GM12878 (cell line): ENCODE results near the gene FOXR1. TPM values are rescaled to one million over a fixed set of nuclear protein-coding genes. Genes with fewer than 3 reads are reported as not detected.

Experiments used
- ATAC-seq: fragments of 200-7000 bp; cut with Tn5 transposase; 3 replicates; pipeline ENCODE4 v1.9.1; 2020; ENCODE audit warnings: mild to moderate bottlenecking, moderate library complexity
- BruUV-seq: library from RNA; stranded (reverse); fragments of 400-500 nt; replicated peaks from 2 replicates; lab custom pipeline; 2021; lab: Mats Ljungman, UMichigan
- CTCF ChIA-PET: fragments of 300-600 bp; sonication (Branson Sonifier 250); formaldehyde crosslinking; extraction: SDS; loops from one replicate; lab custom pipeline; 2021; ENCODE audit warnings: inconsistent platforms; lab: Yijun Ruan, JAX
- POLR2A ChIA-PET: fragments of 350-600 bp; formaldehyde crosslinking; extraction: SDS; loops from one replicate; lab custom pipeline; 2021; ENCODE audit warnings: inconsistent platforms; lab: Charles Lee
- RAD21 ChIA-PET: fragments of 300-600 bp; sonication (Branson Sonifier 250); formaldehyde crosslinking; loops from one replicate; lab custom pipeline; 2023; ENCODE audit warnings: antibody characterized with exemption; ENCODE audit not compliant: unreplicated experiment; lab: Charles Lee
- SMC1A ChIA-PET: fragments of 300-600 bp; sonication (Branson Sonifier 250); formaldehyde crosslinking; loops from one replicate; lab custom pipeline; 2023; ENCODE audit not compliant: unreplicated experiment, uncharacterized antibody; lab: Charles Lee
- DNase-seq: peaks from one replicate; pipeline ENCODE4 v3.0.0-alpha.2; 2011; ENCODE audit warnings: low read depth, low spot score
- FAIRE-seq: peaks from 3 replicates; lab custom pipeline; 2011; peaks lifted over from hg19 to GRCh38; lab: Jason Lieb, UNC
- H2AFZ ChIP-seq: 2 replicates; pipeline ENCODE4 v1.6.0; 2011; ENCODE audit warnings: low read depth, low read length, control low read depth; ENCODE audit not compliant: control insufficient read depth
- H3K27ac ChIP-seq: 2 replicates; pipeline ENCODE4 v1.5.1; 2011; ENCODE audit warnings: control low read depth; ENCODE audit not compliant: control insufficient read depth, insufficient read depth
- H3K27me3 ChIP-seq, 2 experiments: replicated peaks in 1 of 2; 2 replicates each; pipeline versions ENCODE4 v1.6.0 to v1.6.1; 2011; ENCODE audit warnings: low read length in 1 of 2; ENCODE audit not compliant: control insufficient read depth in 2 of 2, insufficient read depth in 2 of 2
- H3K36me3 ChIP-seq, 2 experiments: 2 replicates each; pipeline ENCODE4 v1.5.1; 2011; ENCODE audit warnings: low read length in 1 of 2; ENCODE audit not compliant: control insufficient read depth in 2 of 2, insufficient read depth in 2 of 2
- H3K4me1 ChIP-seq: 2 replicates; pipeline ENCODE4 v1.6.1; 2011; ENCODE audit warnings: mild to moderate bottlenecking, low read length, moderate library complexity, mixed read lengths; ENCODE audit not compliant: control insufficient read depth, insufficient read depth
- H3K4me2 ChIP-seq: 2 replicates; pipeline ENCODE4 v1.6.0; 2011; ENCODE audit warnings: control low read depth; ENCODE audit not compliant: control insufficient read depth, insufficient read depth
- H3K4me3 ChIP-seq: fragments of 200-600 bp; sonication (generic); 2 replicates; pipeline ENCODE4 v1.5.1; 2016
- H3K79me2 ChIP-seq: 2 replicates; pipeline ENCODE4 v1.6.0; 2011; ENCODE audit warnings: low read length; ENCODE audit not compliant: control insufficient read depth, insufficient read depth
- H3K9ac ChIP-seq: 2 replicates; pipeline ENCODE4 v1.8.0; 2011; ENCODE audit warnings: low read length, control low read depth, mixed read lengths; ENCODE audit not compliant: control insufficient read depth, insufficient read depth
- H3K9me3 ChIP-seq: replicated peaks from 3 replicates; pipeline ENCODE4 v1.5.1; 2011; ENCODE audit warnings: mild to moderate bottlenecking, low read length; ENCODE audit not compliant: control insufficient read depth, insufficient read depth
- H4K20me1 ChIP-seq: 2 replicates; pipeline ENCODE4 v1.6.0; 2011; ENCODE audit not compliant: control insufficient read depth, insufficient read depth
- WGBS: methylation state at CpG from one replicate; pipeline ENCODE4 v1.1.6; 2016; ENCODE audit warnings: low lambda C conversion rate; ENCODE audit not compliant: insufficient replicate concordance, insufficient coverage; ENCODE audit errors: missing lambda C conversion rate; 5-methylcytosine and 5-hydroxymethylcytosine counted together
- in situ Hi-C: fragments of 300-500 bp; cut with MboI; formaldehyde crosslinking; loops from 9 replicates; pipeline ENCODE4 v1.14.3; 2018; ENCODE audit warnings: mixed read lengths
- intact Hi-C: fragments of 100-400 bp; cut with micrococcal nuclease; formaldehyde crosslinking; loops from one replicate; pipeline ENCODE4 v1.14.2; 2022; ENCODE audit not compliant: unreplicated experiment
- polyA plus RNA-seq, 11 experiments: library from polyadenylated mRNA; depleted of rRNA in 4 of 11; unstranded in 6 of 11; stranded (reverse) in 5 of 11; fragments of >200 nt; fragmentation: Nextera tagmentation in 4 of 11; fragmentation: Illumina TruSeq in 1 of 11; extraction: Ambion mirVana in 4 of 11; extraction: Trizol in 1 of 11; gene quantifications; 1 replicate in 1 of 11; 2 replicates in 10 of 11; pipeline versions ENCODE4 v1.2.1 to v1.2.3, GENCODE V29; 2011 to 2016; ENCODE audit warnings: inconsistent platforms in 2 of 11, missing spikeins in 2 of 11, low read depth in 1 of 11
- total RNA-seq, 4 experiments: library from RNA; depleted of rRNA in 3 of 4; stranded (reverse); fragments of >200 nt in 3 of 4; fragmentation: Illumina TruSeq in 1 of 4; extraction: Trizol in 1 of 4; gene quantifications; 2 replicates each; pipeline versions ENCODE4 v1.2.1 to v1.2.3, GENCODE V29; 2013 to 2021
- TF ChIP-seq, protein P1 (sequence below): fragments of 450-650 bp; formaldehyde crosslinking; IDR thresholded peaks from 2 replicates; pipeline ENCODE4 v1.5.0; 2022; ENCODE audit warnings: mild to moderate bottlenecking, missing genetic modification characterization
- TF ChIP-seq, protein P2 (sequence below): fragments of 450-650 bp; conservative IDR thresholded peaks from 2 replicates; pipeline ENCODE4 v1.6.1; 2017; ENCODE audit warnings: mild to moderate bottlenecking, moderate library complexity

FOXR1 gene
- total and polyA plus RNA-seq, 10 of the 15 experiments (the other 5 are each of a cell fraction or from before 2014, with no cell fraction given) = not detected

DNA sequence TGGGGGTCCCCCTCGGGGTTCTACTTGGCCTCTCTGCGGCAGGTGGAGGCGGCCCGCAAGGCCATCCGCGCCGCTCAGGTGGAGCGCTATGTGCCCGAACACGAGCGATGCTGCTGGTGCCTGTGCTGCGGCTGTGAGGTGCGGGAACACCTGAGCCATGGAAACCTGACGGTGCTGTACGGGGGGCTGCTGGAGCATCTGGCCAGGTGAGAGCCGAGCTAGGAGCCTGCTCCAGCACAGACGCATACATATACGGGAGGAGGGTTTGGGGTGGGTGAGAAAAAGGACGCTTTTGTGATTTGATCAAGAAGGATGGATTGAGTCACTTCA, 26.8 kb downstream of the FOXR1 start:
- WGBS = under 1% methylated on average over 19 of the region's 19 CpGs
- H3K4me2 ChIP-seq = peak overlapping the region; percentile 63
- H2AFZ ChIP-seq = peak overlapping the region; percentile 98
- peak overlapping the region; percentile 48; the same call in 1 of the 2 replicates for H3K27ac ChIP-seq
- peak overlapping the region; percentile 74 for H3K9ac ChIP-seq
- peak overlapping the region; percentile 91 for H3K4me3 ChIP-seq
- POLR2A ChIA-PET = interaction anchor here (1.0 to 1.6 kb wide), 6 partner anchors 20 to 123 kb away, joined by 3 to 7 read pairs (median 4); partner anchors contain the start of genes HINFP, RPS25 and TRAPPC4
- CTCF ChIA-PET = interaction anchor here (1.0 to 2.2 kb wide), 2 partner anchors 33 to 326 kb away, joined by 5 read pairs; partner anchors contain the start of gene SLC37A4
- FAIRE-seq (no peak), ATAC-seq (no peak; the same call in 2 of the 3 replicates), DNase-seq (no peak)
- H4K20me1 ChIP-seq = no peaks in the 10 kb centered on the region
- no peaks in the 10 kb centered on the region for H3K9me3 ChIP-seq
- SMC1A ChIA-PET = interaction anchor here (1.2 to 5.7 kb wide), 3 partner anchors 19 to 69 kb away, joined by 3 to 26 read pairs (median 3); partner anchors contain the start of genes RPS25, TRAPPC4 and VPS11
- H3K27me3 ChIP-seq = no peaks in the 10 kb centered on the region
- intact Hi-C loops = no loop called here
- 0 out of 4 replicates have a peak, but pooled peaks cover 0 to 2% of the 10 kb centered on the region in 2 experiments for H3K36me3 ChIP-seq
- H3K4me1 ChIP-seq = no peaks in the 10 kb centered on the region; the same call in none of the 2 replicates
- RAD21 ChIA-PET = interaction anchor here (1.1 to 1.3 kb wide), 2 partner anchors 18 to 87 kb away, joined by 3 read pairs; no protein-coding TSS in a partner anchor
- TF ChIP-seq, protein P1, sequence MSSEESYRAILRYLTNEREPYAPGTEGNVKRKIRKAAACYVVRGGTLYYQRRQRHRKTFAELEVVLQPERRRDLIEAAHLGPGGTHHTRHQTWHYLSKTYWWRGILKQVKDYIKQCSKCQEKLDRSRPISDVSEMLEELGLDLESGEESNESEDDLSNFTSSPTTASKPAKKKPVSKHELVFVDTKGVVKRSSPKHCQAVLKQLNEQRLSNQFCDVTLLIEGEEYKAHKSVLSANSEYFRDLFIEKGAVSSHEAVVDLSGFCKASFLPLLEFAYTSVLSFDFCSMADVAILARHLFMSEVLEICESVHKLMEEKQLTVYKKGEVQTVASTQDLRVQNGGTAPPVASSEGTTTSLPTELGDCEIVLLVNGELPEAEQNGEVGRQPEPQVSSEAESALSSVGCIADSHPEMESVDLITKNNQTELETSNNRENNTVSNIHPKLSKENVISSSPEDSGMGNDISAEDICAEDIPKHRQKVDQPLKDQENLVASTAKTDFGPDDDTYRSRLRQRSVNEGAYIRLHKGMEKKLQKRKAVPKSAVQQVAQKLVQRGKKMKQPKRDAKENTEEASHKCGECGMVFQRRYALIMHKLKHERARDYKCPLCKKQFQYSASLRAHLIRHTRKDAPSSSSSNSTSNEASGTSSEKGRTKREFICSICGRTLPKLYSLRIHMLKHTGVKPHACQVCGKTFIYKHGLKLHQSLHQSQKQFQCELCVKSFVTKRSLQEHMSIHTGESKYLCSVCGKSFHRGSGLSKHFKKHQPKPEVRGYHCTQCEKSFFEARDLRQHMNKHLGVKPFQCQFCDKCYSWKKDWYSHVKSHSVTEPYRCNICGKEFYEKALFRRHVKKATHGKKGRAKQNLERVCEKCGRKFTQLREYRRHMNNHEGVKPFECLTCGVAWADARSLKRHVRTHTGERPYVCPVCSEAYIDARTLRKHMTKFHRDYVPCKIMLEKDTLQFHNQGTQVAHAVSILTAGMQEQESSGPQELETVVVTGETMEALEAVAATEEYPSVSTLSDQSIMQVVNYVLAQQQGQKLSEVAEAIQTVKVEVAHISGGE (CRISPR knock-in tag) = no peak
- TF ChIP-seq, protein P2, sequence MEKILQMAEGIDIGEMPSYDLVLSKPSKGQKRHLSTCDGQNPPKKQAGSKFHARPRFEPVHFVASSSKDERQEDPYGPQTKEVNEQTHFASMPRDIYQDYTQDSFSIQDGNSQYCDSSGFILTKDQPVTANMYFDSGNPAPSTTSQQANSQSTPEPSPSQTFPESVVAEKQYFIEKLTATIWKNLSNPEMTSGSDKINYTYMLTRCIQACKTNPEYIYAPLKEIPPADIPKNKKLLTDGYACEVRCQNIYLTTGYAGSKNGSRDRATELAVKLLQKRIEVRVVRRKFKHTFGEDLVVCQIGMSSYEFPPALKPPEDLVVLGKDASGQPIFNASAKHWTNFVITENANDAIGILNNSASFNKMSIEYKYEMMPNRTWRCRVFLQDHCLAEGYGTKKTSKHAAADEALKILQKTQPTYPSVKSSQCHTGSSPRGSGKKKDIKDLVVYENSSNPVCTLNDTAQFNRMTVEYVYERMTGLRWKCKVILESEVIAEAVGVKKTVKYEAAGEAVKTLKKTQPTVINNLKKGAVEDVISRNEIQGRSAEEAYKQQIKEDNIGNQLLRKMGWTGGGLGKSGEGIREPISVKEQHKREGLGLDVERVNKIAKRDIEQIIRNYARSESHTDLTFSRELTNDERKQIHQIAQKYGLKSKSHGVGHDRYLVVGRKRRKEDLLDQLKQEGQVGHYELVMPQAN = 0 out of 2 replicates have a peak, but pooled peaks have one; percentile 12
- TF ChIP-seq, all 136 proteins: peak for 1
- H3K79me2 ChIP-seq = peaks cover 24% of the 10 kb centered on the region
- BruUV-seq = TSS peak; percentile 75
- in situ Hi-C loops = no loop called here
